ENCODE results near the gene PAEP. TPM values are rescaled to one million over a fixed set of nuclear protein-coding genes. Genes with fewer than 3 reads are reported as not detected.

The PAEP gene
- polyA plus RNA-seq, 1 donor (not counting 4 experiments of a cell fraction or from before 2014, with no cell fraction given): not detected

DNA sequence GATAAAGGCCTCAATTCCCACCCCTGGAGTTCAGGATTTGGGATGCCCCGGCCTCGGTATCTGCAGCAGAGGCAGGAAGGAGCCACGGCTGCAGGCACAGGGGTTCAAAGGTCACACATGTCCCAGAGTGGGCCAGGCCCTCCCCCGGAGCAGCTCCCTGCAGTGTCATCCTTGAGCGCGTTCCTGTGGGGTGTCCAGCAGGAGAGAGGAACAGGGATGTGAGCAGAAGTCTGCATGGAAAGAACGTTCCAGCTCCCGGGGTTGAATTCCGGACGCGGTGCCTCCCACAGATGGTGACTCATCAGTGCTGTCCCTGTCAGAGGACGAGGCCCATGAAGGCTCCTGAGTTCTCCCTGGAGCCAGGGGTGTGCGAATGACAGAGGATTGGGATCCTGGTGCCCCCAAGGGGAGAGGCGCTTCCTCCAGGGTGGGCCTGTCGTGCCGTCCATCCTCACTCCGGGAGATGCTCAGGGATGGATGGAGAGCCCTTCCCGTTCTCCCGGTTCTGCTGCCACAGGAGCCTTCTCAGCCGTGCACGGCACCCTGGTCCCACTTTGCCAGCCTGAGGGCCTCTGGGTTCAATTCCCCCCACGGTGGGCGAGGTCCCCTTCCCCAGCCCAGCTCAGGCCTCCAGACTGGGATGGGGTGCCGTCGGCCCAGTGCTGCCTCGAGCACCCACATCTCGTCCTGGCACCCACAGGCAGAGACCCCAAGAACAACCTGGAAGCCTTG is 37.3 kb upstream of the PAEP start:
- Histone ChIP-seq H3K4me2 (ENCODE audit: control insufficient read depth, extremely low read depth, insufficient read depth, low read depth, low read length) (no peak overlapping the region), H3K9me3 (ENCODE audit: control insufficient read depth, low read depth, low read length) (no peaks in the 10 kb centered on the region), H3K27me3 (ENCODE audit: control insufficient read depth, extremely low read depth, insufficient read depth, low read length) (peaks cover 4% of the 10 kb centered on the region), H3K36me3 (ENCODE audit: control insufficient read depth in 2 of 2, extremely low read depth in 1 of 2, insufficient read depth in 2 of 2, low read length in 2 of 2) (no peaks in the 10 kb centered on the region), H3K27ac (ENCODE audit: control insufficient read depth, insufficient read depth, low read length) (no peak overlapping the region), H3K4me1 (ENCODE audit: control insufficient read depth, extremely low read depth, insufficient read depth, low read length) (no peaks in the 10 kb centered on the region), H3K9me1 (ENCODE audit: control insufficient read depth, extremely low read depth, insufficient read depth, low read length) (no peaks in the 10 kb centered on the region), H3K4me3 (ENCODE audit: control insufficient read depth in 2 of 3, extremely low read depth in 1 of 3, insufficient read depth in 2 of 3, low read depth in 1 of 3, low read length in 3 of 3) (no peak overlapping the region), H3K9ac (ENCODE audit: control insufficient read depth, extremely low read depth, insufficient read depth, low read length) (no peak overlapping the region), H4K20me1 (ENCODE audit: control insufficient read depth, extremely low read depth, insufficient read depth, low read length) (no peaks in the 10 kb centered on the region), H2AFZ (ENCODE audit: control insufficient read depth, low read length) (no peak overlapping the region), H3K79me2 (ENCODE audit: control insufficient read depth, insufficient read depth, low read length) (no peaks in the 10 kb centered on the region)
- dilution Hi-C loops (cut with MboI; ENCODE audit: extremely low pct_ligation_motif_present, low sequenced_read_pairs): no loop called here
- TF ChIP-seq CTCF (optimal IDR thresholded peaks at IDR 0.05 in 1 of 3, IDR thresholded peaks at IDR 0.05 in 1 of 3, conservative IDR thresholded peaks at IDR 0.05 in 1 of 3; ENCODE audit: extremely low read depth in 1 of 3, insufficient read depth in 2 of 3, low read length in 3 of 3) (no peak), EZH2 (IDR thresholded peaks at IDR 0.05; ENCODE audit: low read length) (no peak)
- DNase-seq (ENCODE audit: low read depth, low spot score) (no peak), FAIRE-seq (no peak)

DNA sequence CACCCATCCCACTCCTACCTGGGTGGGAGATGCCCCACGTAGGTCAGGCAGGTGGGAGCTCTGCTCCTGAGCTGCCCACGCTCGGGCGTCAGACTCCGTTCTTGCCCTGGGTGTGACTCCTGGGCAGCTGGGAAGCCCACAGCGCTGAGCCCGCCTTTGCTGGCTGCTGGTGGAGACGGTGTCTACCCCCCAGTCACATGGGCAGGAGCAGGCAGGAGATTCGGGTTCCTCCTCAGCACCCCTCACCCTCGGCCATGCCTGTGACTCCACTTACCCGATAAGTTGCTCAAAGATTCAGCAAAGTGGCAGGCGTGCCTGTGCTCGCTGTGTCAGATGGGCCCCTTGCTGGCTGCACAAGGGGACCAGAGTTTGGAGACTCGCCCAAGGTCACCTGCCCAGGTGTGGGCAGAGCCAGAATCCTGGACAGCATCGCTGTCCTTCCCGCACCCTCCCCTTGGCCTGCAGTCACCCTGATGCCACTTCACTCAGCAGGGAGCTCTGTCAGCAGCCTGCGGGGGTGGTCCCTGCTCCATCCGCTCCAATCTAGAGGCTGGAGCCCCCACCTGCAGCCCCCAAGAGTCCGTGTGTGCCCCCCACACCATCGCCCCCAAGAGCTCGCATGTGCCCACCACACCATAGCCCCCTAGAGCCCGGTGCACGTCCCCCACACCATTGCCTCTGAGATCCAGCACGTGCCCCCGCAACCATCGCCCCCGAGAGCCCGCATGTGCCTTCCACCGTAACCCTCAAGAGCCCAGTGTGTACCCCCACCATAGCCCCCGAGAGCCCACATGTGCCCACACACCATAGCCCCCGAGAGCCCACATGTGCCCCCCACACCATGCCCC is 36.1 kb upstream of the PAEP start:
- no peaks in the 10 kb centered on the region for H3K9me3 ChIP-seq (ENCODE audit: control insufficient read depth, low read depth, low read length)
- H3K9ac ChIP-seq (ENCODE audit: control insufficient read depth, extremely low read depth, insufficient read depth, low read length): no peak overlapping the region
- no peak overlapping the region for H2AFZ ChIP-seq (ENCODE audit: control insufficient read depth, low read length)
- no peaks in the 10 kb centered on the region for H3K4me1 ChIP-seq (ENCODE audit: control insufficient read depth, extremely low read depth, insufficient read depth, low read length)
- H3K27me3 ChIP-seq (ENCODE audit: control insufficient read depth, extremely low read depth, insufficient read depth, low read length): peaks cover 4% of the 10 kb centered on the region
- H3K36me3 ChIP-seq (ENCODE audit: control insufficient read depth in 2 of 2, extremely low read depth in 1 of 2, insufficient read depth in 2 of 2, low read length in 2 of 2): no peaks in the 10 kb centered on the region
- H3K4me3 ChIP-seq (ENCODE audit: control insufficient read depth in 2 of 3, extremely low read depth in 1 of 3, insufficient read depth in 2 of 3, low read depth in 1 of 3, low read length in 3 of 3): no peak overlapping the region
- DNase-seq (ENCODE audit: low read depth, low spot score) (no peak), FAIRE-seq (no peak)
- H3K9me1 ChIP-seq (ENCODE audit: control insufficient read depth, extremely low read depth, insufficient read depth, low read length): no peaks in the 10 kb centered on the region
- no peaks in the 10 kb centered on the region for H4K20me1 ChIP-seq (ENCODE audit: control insufficient read depth, extremely low read depth, insufficient read depth, low read length)
- no peak overlapping the region for H3K4me2 ChIP-seq (ENCODE audit: control insufficient read depth, extremely low read depth, insufficient read depth, low read depth, low read length)
- TF ChIP-seq CTCF (optimal IDR thresholded peaks at IDR 0.05 in 1 of 3, IDR thresholded peaks at IDR 0.05 in 1 of 3, conservative IDR thresholded peaks at IDR 0.05 in 1 of 3; ENCODE audit: extremely low read depth in 1 of 3, insufficient read depth in 2 of 3, low read length in 3 of 3): no peak
- TF ChIP-seq EZH2 (IDR thresholded peaks at IDR 0.05; ENCODE audit: low read length): no peak
- no peak overlapping the region for H3K27ac ChIP-seq (ENCODE audit: control insufficient read depth, insufficient read depth, low read length)
- dilution Hi-C loops (cut with MboI; ENCODE audit: extremely low pct_ligation_motif_present, low sequenced_read_pairs): no loop called here
- no peaks in the 10 kb centered on the region for H3K79me2 ChIP-seq (ENCODE audit: control insufficient read depth, insufficient read depth, low read length)
